Right lobe of liver (tissue), 6 donors: ENCODE data around the gene TFEB. TPM values are rescaled to one million over a fixed set of nuclear protein-coding genes. Genes with fewer than 3 reads are reported as not detected.

Experiments
- ATAC-seq, 4 donors: fragments of 200-7000 bp; cut with Tn5 transposase; one replicate each; pipeline ENCODE4 v1.9.1; 2020; ENCODE audit warnings: mild to moderate bottlenecking in 4 of 4, moderate library complexity in 4 of 4
- DNase-seq, 3 donors: peaks; one replicate each; pipeline ENCODE4 v3.0.0-alpha.2; 2020
- H3K27ac ChIP-seq, 3 donors: fragments of 200-600 bp; one replicate each; pipeline ENCODE4 v1.8.0; 2022
- H3K27me3 ChIP-seq, 2 donors: fragments of 200-600 bp; one replicate each; pipeline ENCODE4 v1.8.0; 2022
- H3K36me3 ChIP-seq, 4 donors: fragments of 200-600 bp; sonication (generic) in 1 of 4; one replicate each; pipeline versions ENCODE4 v1.5.1 to v1.8.0; 2017 to 2022; ENCODE audit warnings: control low read depth in 1 of 4
- H3K4me1 ChIP-seq, 4 donors: fragments of 200-600 bp; sonication (generic) in 1 of 4; one replicate each; pipeline versions ENCODE4 v1.5.1 to v1.8.0; 2017 to 2022; ENCODE audit warnings: control low read depth in 1 of 4
- H3K4me3 ChIP-seq, 3 donors: fragments of 200-600 bp; one replicate each; pipeline ENCODE4 v1.8.0; 2022
- H3K9me3 ChIP-seq, 4 donors: fragments of 200-600 bp; sonication (generic) in 1 of 4; one replicate each; pipeline versions ENCODE4 v1.5.1 to v1.8.0; 2017 to 2022; ENCODE audit warnings: control low read depth in 1 of 4
- CTCF ChIP-seq, 4 donors: fragments of 200-600 bp in 3 of 4; fragments of 450-650 bp in 1 of 4; IDR thresholded peaks; one replicate each; pipeline versions ENCODE4 v1.5.1 to v1.8.0; 2016 to 2022; ENCODE audit warnings: antibody characterized with exemption in 4 of 4, mild to moderate bottlenecking in 2 of 4
- POLR2A ChIP-seq: fragments of 450-650 bp; IDR thresholded peaks from one replicate; pipeline ENCODE4 v1.6.1; 2017; ENCODE audit warnings: antibody characterized with exemption, mild to moderate bottlenecking
- WGBS: methylation state at CpG from one replicate; pipeline ENCODE4 v1.1.6; 2018; ENCODE audit warnings: low coverage, low lambda C conversion rate; ENCODE audit not compliant: insufficient coverage; ENCODE audit errors: missing lambda C conversion rate; 5-methylcytosine and 5-hydroxymethylcytosine counted together
- intact Hi-C, 2 donors: fragments of 100-400 bp; cut with DNase I; formaldehyde crosslinking; loops; one replicate each; pipeline versions ENCODE4 v1.11.2 to v1.14.1; 2022
- total RNA-seq, 6 experiments: library from RNA; depleted of rRNA in 2 of 6; stranded (reverse); fragments of >200 nt in 2 of 6; fragmentation: NEBNext Ultra II Directional in 3 of 6; extraction: Animal tissue kit (Norgen Biotek cat#: 25700) in 3 of 6; gene quantifications; one replicate each; pipeline versions ENCODE4 v1.1.0 to v1.2.4, GENCODE V29; 2016 to 2023
- donor health status: DM: no; HTN: yes; CAD: no.
- donor health status: DM: no; HTN: no; CAD: no.
- donor health status: DM: no; HTN: no; CAD: no.
- donor health status: DM: no; HTN: yes; CAD: no.
- donor health status: DM: no; HTN: yes; CAD: no.

The TFEB gene
- total RNA-seq, 6 experiments from 2014 or later, result 4.5 to 9.2 (median 6.6) TPM

GRCh38 chr6:41716516-41717391 is 18.7 kb downstream of the TFEB start:
- ATAC-seq (no peak), DNase-seq (peak in 1 of 3 donors; percentile 22)
- TF ChIP-seq CTCF (IDR thresholded peaks at IDR 0.05), result no peak
- TF ChIP-seq POLR2A, result no peak
- peaks cover 0 to 21% (median 10%) of the 10 kb centered on the region in 4 donors for H3K4me1 ChIP-seq
- H3K36me3 ChIP-seq, result no peaks in the 10 kb centered on the region
- no peaks in the 10 kb centered on the region for H3K27me3 ChIP-seq
- 92% methylated on average over 2 of the region's 11 CpGs for WGBS
- no peaks in the 10 kb centered on the region for H3K9me3 ChIP-seq
- H3K27ac ChIP-seq, result no peak overlapping the region
- intact Hi-C loops, result no loop called here
- no peak overlapping the region for H3K4me3 ChIP-seq

GRCh38 chr6:41715795-41716515 is 19.5 kb downstream of the TFEB start:
- Histone ChIP-seq H3K4me3 (no peak overlapping the region), H3K27me3 (no peaks in the 10 kb centered on the region), H3K9me3 (no peaks in the 10 kb centered on the region), H3K4me1 (peaks cover 0 to 25% (median 10%) of the 10 kb centered on the region in 4 donors), H3K36me3 (no peaks in the 10 kb centered on the region), H3K27ac (no peak overlapping the region)
- WGBS, result 80% methylated on average over 4 of the region's 5 CpGs
- intact Hi-C loops, result no loop called here
- peak in 1 of 3 donors; percentile 16 for DNase-seq
- no peak for TF ChIP-seq CTCF (IDR thresholded peaks at IDR 0.05)
- no peak for TF ChIP-seq POLR2A
- ATAC-seq, result no peak

- H3K27ac ChIP-seq, result no peak overlapping the region
Observed at GRCh38 chr6:41714556-41715273, 20.7 kb downstream of the TFEB start.

More at GRCh38 chr6:41714556-41715273, 20.7 kb downstream of the TFEB start:
- intact Hi-C loops, result no loop called here
- TF ChIP-seq POLR2A (no peak), CTCF (IDR thresholded peaks at IDR 0.05) (no peak)
- Histone ChIP-seq H3K4me1 (peaks cover 0 to 25% (median 10%) of the 10 kb centered on the region in 4 donors), H3K27me3 (no peaks in the 10 kb centered on the region), H3K9me3 (no peaks in the 10 kb centered on the region), H3K4me3 (no peak overlapping the region), H3K36me3 (no peaks in the 10 kb centered on the region)
- ATAC-seq (no peak), DNase-seq (peak in 1 of 3 donors; percentile 31)
- WGBS, result 65% methylated on average over 2 of the region's 14 CpGs
